ENCODE measurements around the gene HEG1. TPM values are rescaled to one million over a fixed set of nuclear protein-coding genes. Genes with fewer than 3 reads are reported as not detected.

The HEG1 gene
- total and polyA plus RNA-seq, 3 experiments from 2014 or later = 6.3 to 21.3 (median 20.9) TPM

GRCh38 chr3:124950026-124950425, 105.8 kb downstream of the HEG1 start:
- POLR2A ChIA-PET = no interaction called here
- CTCF ChIA-PET = no interaction called here
- Histone ChIP-seq H3K4me3 (ENCODE audit: low read length) (no peak overlapping the region), H3K27me3 (ENCODE audit: insufficient read depth, low read length, poor library complexity, severe bottlenecking) (no peaks in the 10 kb centered on the region), H3K27ac (ENCODE audit: low read depth, low read length) (no peak overlapping the region), H3K9me3 (ENCODE audit: low read length) (no peaks in the 10 kb centered on the region), H3K4me1 (ENCODE audit: insufficient read depth, low read length) (no peaks in the 10 kb centered on the region), H3K36me3 (ENCODE audit: insufficient read depth, low read length) (no peaks in the 10 kb centered on the region)
- H3K4me3 Mint-ChIP-seq = no peak overlapping the region
- H3K4me1 Mint-ChIP-seq = no peaks in the 10 kb centered on the region
- DNase-seq = no peak
- H3K27me3 Mint-ChIP-seq = peaks cover 0 to 1% of the 10 kb centered on the region in 2 donors
- H3K27ac Mint-ChIP-seq = no peak overlapping the region
- no peaks in the 10 kb centered on the region for H3K36me3 Mint-ChIP-seq
- H3K9me3 Mint-ChIP-seq = no peaks in the 10 kb centered on the region

GRCh38 chr3:124942613-124943012, 113.2 kb downstream of the HEG1 start:
- Mint-ChIP-seq H3K27me3 (peaks cover 7 to 11% of the 10 kb centered on the region in 2 donors), H3K4me3 (no peak overlapping the region), H3K9me3 (no peaks in the 10 kb centered on the region), H3K4me1 (no peaks in the 10 kb centered on the region), H3K36me3 (no peaks in the 10 kb centered on the region), H3K27ac (no peak overlapping the region)
- H3K36me3 ChIP-seq (ENCODE audit: insufficient read depth, low read length) = no peaks in the 10 kb centered on the region
- H3K4me1 ChIP-seq (ENCODE audit: insufficient read depth, low read length) = no peaks in the 10 kb centered on the region
- no peaks in the 10 kb centered on the region for H3K9me3 ChIP-seq (ENCODE audit: low read length)
- DNase-seq = no peak
- POLR2A ChIA-PET = no interaction called here
- no peaks in the 10 kb centered on the region for H3K27me3 ChIP-seq (ENCODE audit: insufficient read depth, low read length, poor library complexity, severe bottlenecking)
- H3K27ac ChIP-seq (ENCODE audit: low read depth, low read length) = no peak overlapping the region
- no peak overlapping the region for H3K4me3 ChIP-seq (ENCODE audit: low read length)
- CTCF ChIA-PET = interaction anchor here (0.6 kb wide), 1 partner anchor 74 kb away, joined by 3 read pairs; no protein-coding TSS in a partner anchor

- Mint-ChIP-seq H3K9me3 (no peaks in the 10 kb centered on the region), H3K36me3 (no peaks in the 10 kb centered on the region), H3K27me3 (peaks cover 7 to 17% of the 10 kb centered on the region in 2 donors), H3K4me1 (no peaks in the 10 kb centered on the region), H3K4me3 (no peak overlapping the region), H3K27ac (no peak overlapping the region)
- no peaks in the 10 kb centered on the region for H3K36me3 ChIP-seq (ENCODE audit: insufficient read depth, low read length)
- H3K9me3 ChIP-seq (ENCODE audit: low read length) = no peaks in the 10 kb centered on the region
- no peak overlapping the region for H3K4me3 ChIP-seq (ENCODE audit: low read length)
- no peaks in the 10 kb centered on the region for H3K27me3 ChIP-seq (ENCODE audit: insufficient read depth, low read length, poor library complexity, severe bottlenecking)
- H3K27ac ChIP-seq (ENCODE audit: low read depth, low read length) = no peak overlapping the region
- CTCF ChIA-PET = no interaction called here
- H3K4me1 ChIP-seq (ENCODE audit: insufficient read depth, low read length) = no peaks in the 10 kb centered on the region
- DNase-seq = no peak
- POLR2A ChIA-PET = no interaction called here
Measured at GRCh38 chr3:124941771-124942170, 114.0 kb downstream of the HEG1 start.

GRCh38 chr3:124939661-124940060, 116.1 kb downstream of the HEG1 start:
- no peaks in the 10 kb centered on the region for H3K36me3 Mint-ChIP-seq
- no peaks in the 10 kb centered on the region for H3K27me3 ChIP-seq (ENCODE audit: insufficient read depth, low read length, poor library complexity, severe bottlenecking)
- no peaks in the 10 kb centered on the region for H3K4me1 Mint-ChIP-seq

GRCh38 chr3:124938896-124939295, 116.9 kb downstream of the HEG1 start:
- H3K27ac ChIP-seq (ENCODE audit: low read depth, low read length) = no peak overlapping the region
- CTCF ChIA-PET = interaction anchor here (0.7 to 1.2 kb wide), 3 partner anchors 11 to 37 kb away, joined by 3 to 4 read pairs (median 3); no protein-coding TSS in a partner anchor

More at GRCh38 chr3:124939661-124940060, 116.1 kb downstream of the HEG1 start:
- Histone ChIP-seq H3K4me3 (ENCODE audit: low read length) (no peak overlapping the region), H3K4me1 (ENCODE audit: insufficient read depth, low read length) (no peaks in the 10 kb centered on the region), H3K27ac (ENCODE audit: low read depth, low read length) (no peak overlapping the region), H3K9me3 (ENCODE audit: low read length) (no peaks in the 10 kb centered on the region), H3K36me3 (ENCODE audit: insufficient read depth, low read length) (no peaks in the 10 kb centered on the region)
- CTCF ChIA-PET = no interaction called here
- no peak for DNase-seq
- no peak overlapping the region for H3K4me3 Mint-ChIP-seq
- H3K27ac Mint-ChIP-seq = no peak overlapping the region
- H3K27me3 Mint-ChIP-seq = peaks cover 7 to 26% of the 10 kb centered on the region in 2 donors
- no peaks in the 10 kb centered on the region for H3K9me3 Mint-ChIP-seq
- POLR2A ChIA-PET = no interaction called here

GRCh38 chr3:124937049-124937448, 118.7 kb downstream of the HEG1 start:
- H3K4me3 ChIP-seq (ENCODE audit: low read length) = no peak overlapping the region
- H3K27ac ChIP-seq (ENCODE audit: low read depth, low read length) = no peak overlapping the region
- H3K27me3 ChIP-seq (ENCODE audit: insufficient read depth, low read length, poor library complexity, severe bottlenecking) = no peaks in the 10 kb centered on the region
- Mint-ChIP-seq H3K27ac (no peak overlapping the region), H3K27me3 (peaks cover 9 to 27% of the 10 kb centered on the region in 2 donors), H3K4me1 (no peaks in the 10 kb centered on the region), H3K4me3 (no peak overlapping the region), H3K36me3 (no peaks in the 10 kb centered on the region), H3K9me3 (no peaks in the 10 kb centered on the region)
- no peak for DNase-seq
- H3K36me3 ChIP-seq (ENCODE audit: insufficient read depth, low read length) = no peaks in the 10 kb centered on the region
- H3K4me1 ChIP-seq (ENCODE audit: insufficient read depth, low read length) = no peaks in the 10 kb centered on the region
- no peaks in the 10 kb centered on the region for H3K9me3 ChIP-seq (ENCODE audit: low read length)
- ChIA-PET CTCF (interaction anchor here (1.1 kb wide), 1 partner anchor 10 kb away, joined by 3 read pairs; no protein-coding TSS in a partner anchor), POLR2A (interaction anchor here (0.7 kb wide), 1 partner anchor 384 kb away, joined by 4 read pairs; no protein-coding TSS in a partner anchor)

More at GRCh38 chr3:124938896-124939295, 116.9 kb downstream of the HEG1 start:
- no peak for DNase-seq
- POLR2A ChIA-PET = no interaction called here
- Histone ChIP-seq H3K9me3 (ENCODE audit: low read length) (no peaks in the 10 kb centered on the region), H3K4me3 (ENCODE audit: low read length) (no peak overlapping the region), H3K36me3 (ENCODE audit: insufficient read depth, low read length) (no peaks in the 10 kb centered on the region), H3K27me3 (ENCODE audit: insufficient read depth, low read length, poor library complexity, severe bottlenecking) (no peaks in the 10 kb centered on the region), H3K4me1 (ENCODE audit: insufficient read depth, low read length) (no peaks in the 10 kb centered on the region)
- no peaks in the 10 kb centered on the region for H3K9me3 Mint-ChIP-seq
- no peaks in the 10 kb centered on the region for H3K36me3 Mint-ChIP-seq
- no peak overlapping the region for H3K27ac Mint-ChIP-seq
- no peak overlapping the region for H3K4me3 Mint-ChIP-seq
- peaks cover 9 to 27% of the 10 kb centered on the region in 2 donors for H3K27me3 Mint-ChIP-seq
- H3K4me1 Mint-ChIP-seq = no peaks in the 10 kb centered on the region

- no peak for DNase-seq
- H3K4me3 ChIP-seq (ENCODE audit: low read length) = no peak overlapping the region
- CTCF ChIA-PET = interaction anchor here (1.1 kb wide), 1 partner anchor 9 kb away, joined by 3 read pairs; no protein-coding TSS in a partner anchor
- Mint-ChIP-seq H3K9me3 (no peaks in the 10 kb centered on the region), H3K4me3 (no peak overlapping the region), H3K27me3 (peaks cover 7 to 24% of the 10 kb centered on the region in 2 donors), H3K4me1 (no peaks in the 10 kb centered on the region), H3K27ac (no peak overlapping the region), H3K36me3 (no peaks in the 10 kb centered on the region)
- H3K27me3 ChIP-seq (ENCODE audit: insufficient read depth, low read length, poor library complexity, severe bottlenecking) = no peaks in the 10 kb centered on the region
- no peaks in the 10 kb centered on the region for H3K4me1 ChIP-seq (ENCODE audit: insufficient read depth, low read length)
- no peaks in the 10 kb centered on the region for H3K9me3 ChIP-seq (ENCODE audit: low read length)
- no peak overlapping the region for H3K27ac ChIP-seq (ENCODE audit: low read depth, low read length)
- POLR2A ChIA-PET = no interaction called here
- no peaks in the 10 kb centered on the region for H3K36me3 ChIP-seq (ENCODE audit: insufficient read depth, low read length)
Measured at GRCh38 chr3:124935794-124936542, 119.8 kb downstream of the HEG1 start.

GRCh38 chr3:124935264-124935663, 120.5 kb downstream of the HEG1 start:
- no peak overlapping the region for H3K27ac ChIP-seq (ENCODE audit: low read depth, low read length)
- Mint-ChIP-seq H3K36me3 (no peaks in the 10 kb centered on the region), H3K4me1 (no peaks in the 10 kb centered on the region), H3K4me3 (no peak overlapping the region), H3K9me3 (no peaks in the 10 kb centered on the region), H3K27ac (no peak overlapping the region), H3K27me3 (peaks cover 10 to 23% of the 10 kb centered on the region in 2 donors)
- H3K4me3 ChIP-seq (ENCODE audit: low read length) = no peak overlapping the region
- ChIA-PET CTCF (interaction anchor here (1.2 kb wide), 1 partner anchor 48 kb away, joined by 4 read pairs; no protein-coding TSS in a partner anchor), POLR2A (no interaction called here)
- H3K4me1 ChIP-seq (ENCODE audit: insufficient read depth, low read length) = no peaks in the 10 kb centered on the region
- no peaks in the 10 kb centered on the region for H3K36me3 ChIP-seq (ENCODE audit: insufficient read depth, low read length)
- no peaks in the 10 kb centered on the region for H3K9me3 ChIP-seq (ENCODE audit: low read length)
- DNase-seq = no peak
- no peaks in the 10 kb centered on the region for H3K27me3 ChIP-seq (ENCODE audit: insufficient read depth, low read length, poor library complexity, severe bottlenecking)
